ENCODE measurements around the gene HADHA.

HADHA gene

GRCh38 chr2:26175466-26176278, 68.8 kb downstream of the HADHA start:
- no peak overlapping the region for H3K9ac ChIP-seq (ENCODE audit: low read length)
- H4K20me1 ChIP-seq (ENCODE audit: insufficient read depth, low read length), result no peaks in the 10 kb centered on the region
- no peak overlapping the region for H3K4me3 ChIP-seq (ENCODE audit: low read length)
- no peak overlapping the region for H2AFZ ChIP-seq (ENCODE audit: low read depth, low read length)
- TF ChIP-seq EZH2phosphoT487 (IDR thresholded peaks at IDR 0.05; ENCODE audit: low read depth) (no peak), CTCF (IDR thresholded peaks at IDR 0.05; ENCODE audit: low read depth, low read length) (no peak)
- peak overlapping the region; percentile 41 for H3K4me2 ChIP-seq (ENCODE audit: low read length)
- no peaks in the 10 kb centered on the region for H3K79me2 ChIP-seq (ENCODE audit: low read length)
- no peaks in the 10 kb centered on the region for H3K9me3 ChIP-seq (ENCODE audit: insufficient read depth, low read length)
- H3K27me3 ChIP-seq (ENCODE audit: low read depth, low read length), result no peaks in the 10 kb centered on the region
- no peak overlapping the region for H3K27ac ChIP-seq (ENCODE audit: low read length)
- H3K36me3 ChIP-seq (replicated peaks; ENCODE audit: low read depth, low read length), result no peaks in the 10 kb centered on the region
- H3K4me1 ChIP-seq (ENCODE audit: low read length), result peaks cover 20% of the 10 kb centered on the region

GRCh38 chr2:26174691-26175465, 69.6 kb downstream of the HADHA start:
- no peaks in the 10 kb centered on the region for H3K36me3 ChIP-seq (replicated peaks; ENCODE audit: low read depth, low read length)
- H2AFZ ChIP-seq (ENCODE audit: low read depth, low read length), result no peak overlapping the region
- no peaks in the 10 kb centered on the region for H3K79me2 ChIP-seq (ENCODE audit: low read length)
- no peaks in the 10 kb centered on the region for H4K20me1 ChIP-seq (ENCODE audit: insufficient read depth, low read length)
- TF ChIP-seq CTCF (IDR thresholded peaks at IDR 0.05; ENCODE audit: low read depth, low read length), result no peak
- no peak for TF ChIP-seq EZH2phosphoT487 (IDR thresholded peaks at IDR 0.05; ENCODE audit: low read depth)
- no peak overlapping the region for H3K9ac ChIP-seq (ENCODE audit: low read length)
- H3K27me3 ChIP-seq (ENCODE audit: low read depth, low read length), result no peaks in the 10 kb centered on the region
- no peak overlapping the region for H3K4me3 ChIP-seq (ENCODE audit: low read length)
- H3K4me1 ChIP-seq (ENCODE audit: low read length), result peaks cover 20% of the 10 kb centered on the region
- no peak overlapping the region for H3K27ac ChIP-seq (ENCODE audit: low read length)
- H3K4me2 ChIP-seq (ENCODE audit: low read length), result peak overlapping the region; percentile 41; the same call in 1 of the 2 replicates
- no peaks in the 10 kb centered on the region for H3K9me3 ChIP-seq (ENCODE audit: insufficient read depth, low read length)

- no peak overlapping the region; the same call in 1 of the 2 replicates for H3K4me2 ChIP-seq (ENCODE audit: low read length)
- no peaks in the 10 kb centered on the region for H3K79me2 ChIP-seq (ENCODE audit: low read length)
- H2AFZ ChIP-seq (ENCODE audit: low read depth, low read length), result no peak overlapping the region
- TF ChIP-seq CTCF (IDR thresholded peaks at IDR 0.05; ENCODE audit: low read depth, low read length), result no peak
- TF ChIP-seq EZH2phosphoT487 (IDR thresholded peaks at IDR 0.05; ENCODE audit: low read depth), result no peak
- H3K4me3 ChIP-seq (ENCODE audit: low read length), result peak overlapping the region; percentile 76; the same call in 1 of the 2 replicates
- no peak overlapping the region for H3K9ac ChIP-seq (ENCODE audit: low read length)
- H4K20me1 ChIP-seq (ENCODE audit: insufficient read depth, low read length), result no peaks in the 10 kb centered on the region
- peaks cover 14% of the 10 kb centered on the region for H3K4me1 ChIP-seq (ENCODE audit: low read length)
- no peak overlapping the region for H3K27ac ChIP-seq (ENCODE audit: low read length)
- no peaks in the 10 kb centered on the region for H3K9me3 ChIP-seq (ENCODE audit: insufficient read depth, low read length)
- H3K27me3 ChIP-seq (ENCODE audit: low read depth, low read length), result no peaks in the 10 kb centered on the region
- H3K36me3 ChIP-seq (replicated peaks; ENCODE audit: low read depth, low read length), result no peaks in the 10 kb centered on the region
These were observed 70.5 kb downstream of the HADHA start for GRCh38 chr2:26173776-26174482.
